ENCODE measurements around the gene DUSP8.

DUSP8 gene

DNA sequence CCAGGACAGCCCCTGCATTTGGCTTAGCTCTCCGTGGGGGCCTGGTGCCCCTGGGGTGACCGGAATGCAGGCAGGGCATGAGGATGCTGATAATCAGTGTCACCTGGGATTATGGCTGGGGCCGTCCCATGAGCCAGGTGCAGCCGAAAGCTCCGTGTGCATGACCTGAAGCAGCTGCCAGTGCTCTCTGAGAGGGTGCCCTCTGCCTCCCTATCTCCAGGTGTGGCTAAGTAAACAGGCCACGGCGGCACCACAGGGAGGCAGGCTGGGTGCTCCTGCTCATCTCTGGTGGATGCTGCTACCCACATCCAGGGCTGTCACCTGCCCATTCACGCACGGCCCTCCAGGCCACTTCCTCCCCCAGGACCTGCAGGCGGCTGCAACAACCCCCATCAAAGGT, 29.8 kb downstream of the DUSP8 start:
- Histone ChIP-seq H3K9me3 (ENCODE audit: control insufficient read depth, low read length) (no peaks in the 10 kb centered on the region), H3K4me3 (ENCODE audit: low read length) (no peak overlapping the region), H3K9ac (ENCODE audit: low read length) (no peak overlapping the region), H3K36me3 (ENCODE audit: control insufficient read depth, insufficient read depth, low read length) (no peaks in the 10 kb centered on the region), H3K4me1 (ENCODE audit: control insufficient read depth, insufficient read depth, low read length) (peaks cover 23% of the 10 kb centered on the region), H3K27me3 (ENCODE audit: control insufficient read depth, insufficient read depth, low read length) (peaks cover 32% of the 10 kb centered on the region)

- no peaks in the 10 kb centered on the region for H3K36me3 ChIP-seq (ENCODE audit: control insufficient read depth, insufficient read depth, low read length)
- no peak overlapping the region for H3K9ac ChIP-seq (ENCODE audit: low read length)
- H3K4me3 ChIP-seq (ENCODE audit: low read length) = no peak overlapping the region
- peaks cover 26% of the 10 kb centered on the region for H3K27me3 ChIP-seq (ENCODE audit: control insufficient read depth, insufficient read depth, low read length)
- no peaks in the 10 kb centered on the region for H3K9me3 ChIP-seq (ENCODE audit: control insufficient read depth, low read length)
- peaks cover 19% of the 10 kb centered on the region for H3K4me1 ChIP-seq (ENCODE audit: control insufficient read depth, insufficient read depth, low read length)
Observed at GRCh38 chr11:1541474-1542204, 30.4 kb downstream of the DUSP8 start.

DNA sequence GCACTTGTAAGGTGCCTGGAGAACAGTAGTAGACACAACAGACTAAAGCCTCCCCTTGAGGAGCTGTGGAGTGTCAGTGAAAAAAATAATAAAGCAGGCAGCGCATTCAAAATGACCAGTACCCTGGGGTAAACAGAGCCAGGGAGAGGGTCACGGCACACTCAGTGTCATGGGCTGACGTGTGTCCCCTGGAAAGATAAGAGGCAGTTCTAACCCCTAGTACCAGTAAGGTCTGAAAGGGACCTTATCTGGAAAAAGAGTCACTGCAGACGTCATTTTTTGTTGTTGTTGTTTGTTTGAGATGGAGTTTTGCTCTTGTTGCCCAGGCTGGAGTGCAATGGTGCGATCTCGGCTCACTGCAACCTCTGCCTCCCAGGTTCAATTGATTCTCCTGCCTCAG, 32.0 kb downstream of the DUSP8 start:
- peaks cover 12% of the 10 kb centered on the region for H3K27me3 ChIP-seq (ENCODE audit: control insufficient read depth, insufficient read depth, low read length)
- H3K4me3 ChIP-seq (ENCODE audit: low read length) = no peak overlapping the region
- H3K9ac ChIP-seq (ENCODE audit: low read length) = no peak overlapping the region
- no peaks in the 10 kb centered on the region for H3K9me3 ChIP-seq (ENCODE audit: control insufficient read depth, low read length)
- peaks cover 5% of the 10 kb centered on the region for H3K4me1 ChIP-seq (ENCODE audit: control insufficient read depth, insufficient read depth, low read length)
- H3K36me3 ChIP-seq (ENCODE audit: control insufficient read depth, insufficient read depth, low read length) = peaks cover 7% of the 10 kb centered on the region

- Histone ChIP-seq H3K4me1 (ENCODE audit: control insufficient read depth, insufficient read depth, low read length) (peaks cover 19% of the 10 kb centered on the region), H3K27me3 (ENCODE audit: control insufficient read depth, insufficient read depth, low read length) (peaks cover 8% of the 10 kb centered on the region), H3K36me3 (ENCODE audit: control insufficient read depth, insufficient read depth, low read length) (peaks cover 7% of the 10 kb centered on the region), H3K9me3 (ENCODE audit: control insufficient read depth, low read length) (no peaks in the 10 kb centered on the region), H3K4me3 (ENCODE audit: low read length) (no peak overlapping the region), H3K9ac (ENCODE audit: low read length) (no peak overlapping the region)
Observed at GRCh38 chr11:1538153-1538552, 33.9 kb downstream of the DUSP8 start.

- peaks cover 7% of the 10 kb centered on the region for H3K36me3 ChIP-seq (ENCODE audit: control insufficient read depth, insufficient read depth, low read length)
- peaks cover 32% of the 10 kb centered on the region for H3K4me1 ChIP-seq (ENCODE audit: control insufficient read depth, insufficient read depth, low read length)
- H3K9ac ChIP-seq (ENCODE audit: low read length) = no peak overlapping the region
- no peak overlapping the region for H3K4me3 ChIP-seq (ENCODE audit: low read length)
- H3K27me3 ChIP-seq (ENCODE audit: control insufficient read depth, insufficient read depth, low read length) = no peaks in the 10 kb centered on the region
- no peaks in the 10 kb centered on the region for H3K9me3 ChIP-seq (ENCODE audit: control insufficient read depth, low read length)
Observed at GRCh38 chr11:1536065-1536843, 35.8 kb downstream of the DUSP8 start.

- H3K4me3 ChIP-seq (ENCODE audit: low read length) = no peak overlapping the region
- H3K4me1 ChIP-seq (ENCODE audit: control insufficient read depth, insufficient read depth, low read length) = peaks cover 38% of the 10 kb centered on the region
- no peak overlapping the region for H3K9ac ChIP-seq (ENCODE audit: low read length)
- H3K9me3 ChIP-seq (ENCODE audit: control insufficient read depth, low read length) = no peaks in the 10 kb centered on the region
- peaks cover 7% of the 10 kb centered on the region for H3K36me3 ChIP-seq (ENCODE audit: control insufficient read depth, insufficient read depth, low read length)
- H3K27me3 ChIP-seq (ENCODE audit: control insufficient read depth, insufficient read depth, low read length) = no peaks in the 10 kb centered on the region
Observed at GRCh38 chr11:1534682-1535081, 37.4 kb downstream of the DUSP8 start.

GRCh38 chr11:1534171-1534570, 37.9 kb downstream of the DUSP8 start:
- Histone ChIP-seq H3K9me3 (ENCODE audit: control insufficient read depth, low read length) (no peaks in the 10 kb centered on the region), H3K9ac (ENCODE audit: low read length) (no peak overlapping the region), H3K4me1 (ENCODE audit: control insufficient read depth, insufficient read depth, low read length) (peaks cover 38% of the 10 kb centered on the region), H3K27me3 (ENCODE audit: control insufficient read depth, insufficient read depth, low read length) (no peaks in the 10 kb centered on the region), H3K36me3 (ENCODE audit: control insufficient read depth, insufficient read depth, low read length) (peaks cover 7% of the 10 kb centered on the region), H3K4me3 (ENCODE audit: low read length) (no peak overlapping the region)

DNA sequence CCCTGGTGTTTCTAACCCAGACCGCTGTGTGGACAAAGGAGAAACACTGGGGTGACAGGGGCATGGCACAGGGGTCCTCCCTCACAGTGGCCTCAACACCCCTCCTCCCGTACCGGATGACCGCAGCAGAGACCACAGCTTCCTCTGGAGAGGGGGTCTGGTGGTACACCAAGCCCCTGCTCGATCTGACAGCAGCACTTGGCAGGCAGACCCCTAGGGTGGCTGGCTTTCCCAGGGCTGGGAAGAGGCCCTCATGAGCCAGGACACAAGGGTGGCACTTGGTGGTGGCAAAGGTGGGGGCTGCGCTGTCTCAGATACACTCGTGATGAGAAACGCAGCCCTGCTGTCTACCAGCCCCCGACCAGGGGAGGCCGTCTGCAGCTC, 38.7 kb downstream of the DUSP8 start:
- Histone ChIP-seq H3K9ac (ENCODE audit: low read length) (no peak overlapping the region), H3K4me1 (ENCODE audit: control insufficient read depth, insufficient read depth, low read length) (peaks cover 38% of the 10 kb centered on the region), H3K36me3 (ENCODE audit: control insufficient read depth, insufficient read depth, low read length) (peaks cover 7% of the 10 kb centered on the region), H3K27me3 (ENCODE audit: control insufficient read depth, insufficient read depth, low read length) (no peaks in the 10 kb centered on the region), H3K4me3 (ENCODE audit: low read length) (no peak overlapping the region), H3K9me3 (ENCODE audit: control insufficient read depth, low read length) (no peaks in the 10 kb centered on the region)

DNA sequence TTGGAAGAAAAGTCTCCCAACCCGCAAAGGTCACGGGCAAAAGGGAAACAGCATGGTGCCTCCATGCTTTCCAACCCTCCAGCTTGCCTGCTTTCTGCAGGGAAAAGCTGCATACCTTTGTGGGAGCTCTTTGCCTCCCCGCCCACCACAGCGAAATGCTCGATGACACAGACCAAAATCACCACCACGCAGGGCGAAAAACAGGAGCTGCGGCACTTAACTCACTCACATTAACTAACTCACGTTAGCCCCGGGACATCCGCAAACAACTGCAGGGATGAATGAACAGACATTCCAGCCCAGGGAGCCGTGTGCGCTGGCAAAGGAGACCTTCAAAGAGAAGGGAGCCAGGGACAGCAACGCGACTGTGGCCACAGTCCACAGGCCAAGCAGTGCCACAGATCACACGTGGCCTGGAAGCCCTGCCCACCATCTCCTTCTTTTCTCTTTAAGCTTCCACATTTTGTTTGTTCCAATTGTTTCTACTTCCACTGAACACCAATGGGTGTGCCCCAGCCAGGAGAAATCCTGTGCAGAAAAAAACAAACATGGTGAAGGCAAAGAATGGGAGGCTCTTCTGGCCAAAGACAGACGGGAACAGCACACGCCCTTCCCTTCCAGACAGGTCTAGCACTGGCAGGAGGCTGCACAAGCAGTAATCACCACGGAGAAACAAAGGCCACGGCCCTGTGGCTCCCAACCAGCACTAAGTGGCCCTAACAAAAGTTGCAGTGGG, 39.3 kb downstream of the DUSP8 start:
- Histone ChIP-seq H3K27me3 (ENCODE audit: control insufficient read depth, insufficient read depth, low read length) (no peaks in the 10 kb centered on the region), H3K9me3 (ENCODE audit: control insufficient read depth, low read length) (no peaks in the 10 kb centered on the region), H3K4me1 (ENCODE audit: control insufficient read depth, insufficient read depth, low read length) (peaks cover 38% of the 10 kb centered on the region), H3K9ac (ENCODE audit: low read length) (no peak overlapping the region), H3K36me3 (ENCODE audit: control insufficient read depth, insufficient read depth, low read length) (peaks cover 7% of the 10 kb centered on the region), H3K4me3 (ENCODE audit: low read length) (no peak overlapping the region)

DNA sequence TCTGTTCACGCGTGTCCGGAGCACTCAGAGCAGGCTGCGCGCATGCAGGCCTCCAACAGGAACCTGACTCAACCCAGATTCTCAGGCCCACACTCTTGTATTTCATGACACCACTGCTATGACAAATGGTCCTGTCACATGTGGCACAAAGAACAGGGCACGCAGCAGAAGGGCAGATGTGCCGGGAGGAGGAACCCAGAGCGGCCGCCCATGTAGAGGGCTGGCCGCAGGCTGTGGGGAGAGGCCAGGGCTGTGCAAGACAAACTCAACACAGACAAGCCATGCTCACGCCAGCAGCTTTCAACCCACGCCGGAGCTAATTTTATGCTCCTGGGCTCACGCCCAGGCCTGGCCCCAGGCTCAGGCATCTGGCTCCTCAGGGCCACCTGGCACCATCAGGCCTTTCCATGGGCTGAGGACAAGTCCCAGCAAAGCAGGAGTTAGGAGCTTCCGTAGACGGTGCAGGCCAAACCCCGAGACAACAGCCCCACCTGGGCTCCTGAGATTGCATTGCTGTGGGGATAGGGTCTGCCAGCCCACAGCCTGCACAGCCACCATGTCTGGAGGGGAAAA, 40.0 kb downstream of the DUSP8 start:
- H3K4me3 ChIP-seq (ENCODE audit: low read length) = no peak overlapping the region
- no peaks in the 10 kb centered on the region for H3K27me3 ChIP-seq (ENCODE audit: control insufficient read depth, insufficient read depth, low read length)

GRCh38 chr11:1531449-1532013, 40.5 kb downstream of the DUSP8 start:
- no peak overlapping the region for H3K4me3 ChIP-seq (ENCODE audit: low read length)
- no peak overlapping the region for H3K9ac ChIP-seq (ENCODE audit: low read length)
- peaks cover 38% of the 10 kb centered on the region for H3K4me1 ChIP-seq (ENCODE audit: control insufficient read depth, insufficient read depth, low read length)

More for the DNA sequence above, 40.0 kb downstream of the DUSP8 start:
- Histone ChIP-seq H3K9me3 (ENCODE audit: control insufficient read depth, low read length) (no peaks in the 10 kb centered on the region), H3K4me1 (ENCODE audit: control insufficient read depth, insufficient read depth, low read length) (peaks cover 38% of the 10 kb centered on the region), H3K9ac (ENCODE audit: low read length) (no peak overlapping the region), H3K36me3 (ENCODE audit: control insufficient read depth, insufficient read depth, low read length) (peaks cover 7% of the 10 kb centered on the region)

More at GRCh38 chr11:1531449-1532013, 40.5 kb downstream of the DUSP8 start:
- H3K9me3 ChIP-seq (ENCODE audit: control insufficient read depth, low read length) = no peaks in the 10 kb centered on the region
- peaks cover 7% of the 10 kb centered on the region for H3K36me3 ChIP-seq (ENCODE audit: control insufficient read depth, insufficient read depth, low read length)
- H3K27me3 ChIP-seq (ENCODE audit: control insufficient read depth, insufficient read depth, low read length) = no peaks in the 10 kb centered on the region
